Mammary epithelial cell (primary cell): ENCODE measurements around the gene ABCA6.

Source experiments
- CTCF ChIP-seq, 2 donors: IDR thresholded peaks in 1 of 2; conservative IDR thresholded peaks in 1 of 2; 2 replicates each; pipeline ENCODE4 v1.5.1; 2011 to 2012; ENCODE audit warnings: inconsistent platforms in 2 of 2, low read length in 2 of 2, mild to moderate bottlenecking in 2 of 2, control low read depth in 1 of 2, low read depth in 1 of 2; ENCODE audit not compliant: insufficient read depth in 1 of 2; ENCODE audit errors: extremely low read depth in 1 of 2
- EZH2 ChIP-seq: IDR thresholded peaks from 2 replicates; pipeline ENCODE4 v1.6.1; 2012; ENCODE audit warnings: low read length, inconsistent platforms, borderline replicate concordance

- no peak for TF ChIP-seq CTCF (conservative IDR thresholded peaks at IDR 0.05 in 1 of 2, IDR thresholded peaks at IDR 0.05 in 1 of 2; ENCODE audit: extremely low read depth in 1 of 2, insufficient read depth in 1 of 2, low read depth in 1 of 2, low read length in 2 of 2)
- TF ChIP-seq EZH2: no peak
Measured at GRCh38 chr17:69048634-69049033, 93.1 kb downstream of the ABCA6 start.
